ENCODE measurements around the gene CORO7. TPM values are rescaled to one million over a fixed set of nuclear protein-coding genes. Genes with fewer than 3 reads are reported as not detected.

The CORO7 gene
- 100 to 1,000 TPM in 6 of 7 donors, 10 to 100 TPM in 1; 89.9 to 177 (median 149) TPM for total RNA-seq
- polyA plus RNA-seq: 10 to 100 TPM; 29.7 to 70.6 (median 50.5) TPM
- long read RNA-seq, donor 1, partial matches to known transcripts: 0 of 3 reads
- long read RNA-seq, donor 1, other reads (novel, unspliced or antisense): 0 of 3 reads
- long read RNA-seq, donor 2, partial matches to known transcripts: 0 of 3 reads
- long read RNA-seq, donor 2, other reads (novel, unspliced or antisense): 0 of 3 reads

DNA sequence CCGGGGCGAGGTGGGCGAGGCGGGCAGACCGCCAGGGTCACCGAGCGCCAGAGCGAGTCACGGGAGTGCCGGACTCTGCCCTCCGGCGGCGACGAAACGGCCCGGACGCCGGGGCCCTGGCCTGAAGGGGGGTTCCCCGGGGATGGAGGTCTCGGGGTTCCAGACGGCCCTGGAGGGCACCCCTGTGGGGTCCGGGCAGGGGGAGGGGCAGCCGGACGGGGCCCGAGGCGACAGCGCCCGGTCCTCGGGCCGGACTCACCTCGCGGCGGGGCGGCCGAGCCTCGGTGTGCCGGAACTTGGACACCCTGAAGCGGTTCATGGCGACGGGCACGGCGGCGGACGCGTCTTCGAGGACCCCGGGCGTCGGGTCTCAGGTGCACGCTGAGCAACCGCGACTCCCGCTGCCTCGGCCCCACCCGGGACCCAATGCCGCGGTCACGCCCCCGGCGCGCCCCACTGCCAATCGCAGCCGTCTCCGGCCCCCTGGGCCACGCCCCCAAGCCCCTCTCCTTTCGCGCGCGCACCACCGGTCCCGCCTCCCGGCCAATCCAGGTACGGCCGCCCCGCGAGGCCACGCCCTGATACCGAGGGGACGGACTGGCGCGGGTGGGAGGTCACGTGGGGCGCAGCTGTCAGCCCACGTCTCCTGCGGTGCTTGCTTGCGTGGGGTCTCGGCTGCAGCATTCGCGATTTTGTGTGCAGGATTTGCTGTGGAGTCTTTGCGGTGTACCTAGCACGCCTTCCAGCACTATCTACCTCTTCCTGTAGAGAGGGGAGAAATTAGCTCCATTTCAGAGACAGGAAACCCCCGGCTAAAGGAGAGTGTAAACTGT is at the start of gene CORO7:
CORO7 (minus strand) TSS at position 397 of the 833 bp plus-strand sequence; CDS start at position 319, 78 bp downstream.
- H3K27ac ChIP-seq: peak within 1 kb of the TSS; percentile 90 to 99 (median 97)

DNA sequence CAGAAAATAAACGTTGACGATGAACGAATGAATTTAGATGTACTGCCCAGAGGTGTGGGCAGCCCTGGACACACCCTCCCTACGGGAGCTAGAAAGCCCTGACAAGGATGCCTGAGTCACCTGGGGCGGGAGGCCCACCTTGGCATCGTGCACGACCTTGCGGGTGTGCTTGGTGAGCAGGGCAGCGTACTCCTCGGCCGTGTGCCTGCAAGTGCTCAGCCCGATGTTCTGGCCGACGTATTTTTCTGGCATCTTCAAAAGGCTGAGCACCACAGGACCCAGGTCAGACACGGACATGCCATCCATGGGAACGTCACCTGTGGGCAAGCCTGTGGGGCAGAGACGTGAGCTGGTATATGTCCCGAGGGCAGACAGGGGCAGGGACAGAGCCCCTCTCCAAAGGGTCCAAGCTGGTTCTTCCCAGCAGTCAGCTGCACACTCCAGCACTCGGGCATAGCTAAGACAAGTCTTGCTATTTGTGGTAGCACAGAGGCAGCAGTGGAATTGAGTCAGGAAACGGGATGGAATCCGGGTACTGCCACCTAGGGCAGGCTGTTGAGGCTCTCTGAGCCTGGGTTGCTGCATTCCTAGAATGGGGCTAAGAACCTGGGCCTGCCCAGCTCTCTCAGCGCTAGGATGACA is 47.2 kb upstream of the CORO7 start:
- 89 to 95% (median 92%) methylated on average over 21 to 22 of the region's 22 CpGs for WGBS, 5 donors
- DNase-seq: no peak

More for the DNA sequence above, at the start of gene CORO7:
- peaks cover 0 to 24% (median 16%) of the 10 kb centered on the region in 6 donors for H3K36me3 ChIP-seq
- peak; percentile 99 for DNase-seq
- intact Hi-C loops (cut with DNase I; ENCODE audit: low total_unique reads): no loop called here
- WGBS, 5 donors: 0 to 2% (median 0%) methylated on average over 21 to 92 of the region's 92 CpGs
- H3K4me1 ChIP-seq: peaks cover 17 to 69% (median 40%) of the 10 kb centered on the region in 6 donors
- H3K9me3 ChIP-seq: no peaks in the 10 kb centered on the region
- H3K27me3 ChIP-seq (replicated peaks in 1 of 7): no peaks in the 10 kb centered on the region
- H3K4me3 ChIP-seq: peak within 1 kb of the TSS; percentile 82 to 99 (median 97)
- TF ChIP-seq POLR2AphosphoS5 (IDR thresholded peaks at IDR 0.05) (peak; percentile 92 to 95 (median 92)), POLR2A (IDR thresholded peaks at IDR 0.05) (peak; percentile 29 to 71 (median 56))
- TF ChIP-seq, protein P1, sequence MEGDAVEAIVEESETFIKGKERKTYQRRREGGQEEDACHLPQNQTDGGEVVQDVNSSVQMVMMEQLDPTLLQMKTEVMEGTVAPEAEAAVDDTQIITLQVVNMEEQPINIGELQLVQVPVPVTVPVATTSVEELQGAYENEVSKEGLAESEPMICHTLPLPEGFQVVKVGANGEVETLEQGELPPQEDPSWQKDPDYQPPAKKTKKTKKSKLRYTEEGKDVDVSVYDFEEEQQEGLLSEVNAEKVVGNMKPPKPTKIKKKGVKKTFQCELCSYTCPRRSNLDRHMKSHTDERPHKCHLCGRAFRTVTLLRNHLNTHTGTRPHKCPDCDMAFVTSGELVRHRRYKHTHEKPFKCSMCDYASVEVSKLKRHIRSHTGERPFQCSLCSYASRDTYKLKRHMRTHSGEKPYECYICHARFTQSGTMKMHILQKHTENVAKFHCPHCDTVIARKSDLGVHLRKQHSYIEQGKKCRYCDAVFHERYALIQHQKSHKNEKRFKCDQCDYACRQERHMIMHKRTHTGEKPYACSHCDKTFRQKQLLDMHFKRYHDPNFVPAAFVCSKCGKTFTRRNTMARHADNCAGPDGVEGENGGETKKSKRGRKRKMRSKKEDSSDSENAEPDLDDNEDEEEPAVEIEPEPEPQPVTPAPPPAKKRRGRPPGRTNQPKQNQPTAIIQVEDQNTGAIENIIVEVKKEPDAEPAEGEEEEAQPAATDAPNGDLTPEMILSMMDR (IDR thresholded peaks at IDR 0.05 in 8 of 11, conservative IDR thresholded peaks at IDR 0.05 in 3 of 11): peak in 8 of 11 experiments; percentile 8 to 59 (median 28)

GRCh38 chr16:4461250-4462085 is 45.1 kb upstream of the CORO7 start:
- Histone ChIP-seq H3K4me3 (no peak overlapping the region), H3K27me3 (replicated peaks in 1 of 7) (no peaks in the 10 kb centered on the region), H3K9me3 (no peaks in the 10 kb centered on the region), H3K27ac (no peak overlapping the region), H3K36me3 (peaks cover 0 to 91% (median 45%) of the 10 kb centered on the region in 6 donors), H3K4me1 (peaks cover 0 to 42% (median 16%) of the 10 kb centered on the region in 6 donors)
- TF ChIP-seq POLR2A (IDR thresholded peaks at IDR 0.05) (no peak), POLR2AphosphoS5 (IDR thresholded peaks at IDR 0.05) (peak in 1 of 3 donors; percentile 31)
- no peak for DNase-seq
- intact Hi-C loops (cut with DNase I; ENCODE audit: low total_unique reads): no loop called here
- WGBS, 5 donors: 87 to 91% (median 90%) methylated on average over 14 to 27 of the region's 27 CpGs

More for the DNA sequence above, 47.2 kb upstream of the CORO7 start:
- Histone ChIP-seq H3K4me1 (peaks cover 0 to 47% (median 18%) of the 10 kb centered on the region in 6 donors), H3K36me3 (peaks cover 0 to 91% (median 41%) of the 10 kb centered on the region in 6 donors), H3K27me3 (replicated peaks in 1 of 7) (no peaks in the 10 kb centered on the region), H3K27ac (no peak overlapping the region), H3K4me3 (no peak overlapping the region), H3K9me3 (no peaks in the 10 kb centered on the region)
- TF ChIP-seq POLR2AphosphoS5 (IDR thresholded peaks at IDR 0.05): peak in 1 of 3 donors; percentile 49
- no peak for TF ChIP-seq POLR2A (IDR thresholded peaks at IDR 0.05)
- TF ChIP-seq, protein P1 (IDR thresholded peaks at IDR 0.05 in 8 of 11, conservative IDR thresholded peaks at IDR 0.05 in 3 of 11): no peak
- intact Hi-C loops (cut with DNase I; ENCODE audit: low total_unique reads): no loop called here

- Histone ChIP-seq H3K36me3 (peaks cover 0 to 91% (median 45%) of the 10 kb centered on the region in 6 donors), H3K9me3 (no peaks in the 10 kb centered on the region), H3K4me1 (peaks cover 0 to 37% (median 15%) of the 10 kb centered on the region in 6 donors), H3K4me3 (no peak overlapping the region), H3K27ac (no peak overlapping the region), H3K27me3 (replicated peaks in 1 of 7) (no peaks in the 10 kb centered on the region)
- DNase-seq: no peak
- TF ChIP-seq, protein P1 (IDR thresholded peaks at IDR 0.05 in 8 of 11, conservative IDR thresholded peaks at IDR 0.05 in 3 of 11): no peak
- TF ChIP-seq POLR2A (IDR thresholded peaks at IDR 0.05) (no peak), POLR2AphosphoS5 (IDR thresholded peaks at IDR 0.05) (no peak)
- 90 to 97% (median 95%) methylated on average over 4 to 5 of the region's 5 CpGs for WGBS, 5 donors
- intact Hi-C loops (cut with DNase I; ENCODE audit: low total_unique reads): no loop called here
Observed at GRCh38 chr16:4460936-4461249, 44.5 kb upstream of the CORO7 start.
